Measurements from ENCODE around the gene ADARB2.

DNA sequence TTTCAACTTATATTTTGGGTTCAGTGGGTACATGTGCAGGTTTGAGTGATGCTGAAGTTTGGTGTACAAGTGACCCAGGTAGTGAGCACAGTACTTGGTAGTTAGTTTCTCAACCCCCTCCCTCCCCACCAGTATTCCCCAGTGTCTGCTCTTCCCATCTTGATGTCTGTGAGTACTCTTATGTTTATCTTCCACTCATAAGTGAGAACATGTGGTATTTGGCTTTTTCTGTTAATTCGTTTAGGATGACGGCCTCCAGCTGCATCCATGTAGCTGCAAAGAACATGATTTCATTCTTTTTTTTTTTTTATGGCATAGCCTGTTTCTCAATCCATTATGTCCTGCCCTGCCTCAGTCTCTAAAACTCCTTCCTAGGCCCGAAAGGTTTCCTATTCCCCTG, 459.0 kb downstream of the ADARB2 start:
- TF ChIP-seq FOXM1 (IDR thresholded peaks at IDR 0.05; ENCODE audit: borderline replicate concordance) = no peak
- no peak for TF ChIP-seq BHLHE40 (IDR thresholded peaks at IDR 0.05; ENCODE audit: borderline replicate concordance)

Data from HEK293T (cell line).